SU-DHL-6 (cell line): ENCODE results near the gene SMARCAL1.

Experiments used
- EZH2phosphoT487 ChIP-seq: fragments of 200-600 bp; sonication (generic), shearing (Covaris generic); conservative IDR thresholded peaks from 2 replicates; pipeline ENCODE4 v1.6.1; 2018; ENCODE audit warnings: mild to moderate bottlenecking, antibody characterized with exemption, low read length, moderate library complexity, mixed read lengths
- TF ChIP-seq, protein P1 (sequence below): fragments of 200-600 bp; sonication (generic); IDR thresholded peaks from one replicate; pipeline ENCODE4 v1.5.1; 2017; ENCODE audit warnings: antibody characterized with exemption, mild to moderate bottlenecking, low read length, moderate library complexity; ENCODE audit not compliant: insufficient read depth, poor library complexity, severe bottlenecking

DNA sequence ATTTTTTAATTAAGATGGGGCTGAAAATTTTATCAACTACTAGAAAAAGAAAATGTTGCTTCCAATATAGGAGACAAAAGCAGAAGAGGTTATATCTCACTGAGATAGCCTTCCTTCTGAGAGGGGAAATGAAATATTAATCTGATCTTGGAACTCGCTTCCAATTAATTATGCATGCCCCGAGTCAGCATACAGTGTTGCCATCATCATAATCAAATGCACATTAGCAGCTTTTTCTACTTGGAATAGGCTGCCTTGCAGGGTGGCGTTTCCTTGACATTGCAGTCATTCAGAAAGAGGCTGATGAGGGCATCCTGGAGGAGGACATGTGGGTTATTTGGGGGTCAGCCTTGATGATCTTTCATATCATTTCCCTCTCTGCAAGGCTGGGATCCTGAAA is 67.9 kb downstream of the SMARCAL1 start:
- TF ChIP-seq, protein P1, sequence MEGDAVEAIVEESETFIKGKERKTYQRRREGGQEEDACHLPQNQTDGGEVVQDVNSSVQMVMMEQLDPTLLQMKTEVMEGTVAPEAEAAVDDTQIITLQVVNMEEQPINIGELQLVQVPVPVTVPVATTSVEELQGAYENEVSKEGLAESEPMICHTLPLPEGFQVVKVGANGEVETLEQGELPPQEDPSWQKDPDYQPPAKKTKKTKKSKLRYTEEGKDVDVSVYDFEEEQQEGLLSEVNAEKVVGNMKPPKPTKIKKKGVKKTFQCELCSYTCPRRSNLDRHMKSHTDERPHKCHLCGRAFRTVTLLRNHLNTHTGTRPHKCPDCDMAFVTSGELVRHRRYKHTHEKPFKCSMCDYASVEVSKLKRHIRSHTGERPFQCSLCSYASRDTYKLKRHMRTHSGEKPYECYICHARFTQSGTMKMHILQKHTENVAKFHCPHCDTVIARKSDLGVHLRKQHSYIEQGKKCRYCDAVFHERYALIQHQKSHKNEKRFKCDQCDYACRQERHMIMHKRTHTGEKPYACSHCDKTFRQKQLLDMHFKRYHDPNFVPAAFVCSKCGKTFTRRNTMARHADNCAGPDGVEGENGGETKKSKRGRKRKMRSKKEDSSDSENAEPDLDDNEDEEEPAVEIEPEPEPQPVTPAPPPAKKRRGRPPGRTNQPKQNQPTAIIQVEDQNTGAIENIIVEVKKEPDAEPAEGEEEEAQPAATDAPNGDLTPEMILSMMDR = no peak
- TF ChIP-seq EZH2phosphoT487 = no peak
